HEK293 (cell line): Measurements from ENCODE around the gene PAPLN.

ENCODE experiments used
- CTCF ChIA-PET: fragments of 350-600 bp; formaldehyde crosslinking; extraction: SDS; loops from one replicate; lab custom pipeline; 2021; ENCODE audit warnings: antibody characterized with exemption; lab: Yijun Ruan, JAX
- POLR2A ChIA-PET: fragments of 300-600 bp; formaldehyde crosslinking; extraction: SDS; loops from one replicate; lab custom pipeline; 2020; ENCODE audit warnings: antibody characterized with exemption, inconsistent platforms; lab: Yijun Ruan, JAX
- H3K27ac ChIP-seq: fragments of 200-500 bp; sonication (Bioruptor generic); 2 replicates; pipeline ENCODE4 v1.5.1; 2014; ENCODE audit warnings: low read depth, low read length, control low read depth, inconsistent platforms; ENCODE audit errors: extremely low read depth
- H3K36me3 ChIP-seq, 2 experiments: fragments of 200-500 bp in 1 of 2; sonication (Bioruptor generic) in 1 of 2; 1 replicate in 1 of 2; 2 replicates in 1 of 2; pipeline ENCODE4 v1.5.1; 2014 to 2017; ENCODE audit warnings: inconsistent platforms in 2 of 2, low read length in 2 of 2; ENCODE audit not compliant: control insufficient read depth in 2 of 2, insufficient read depth in 1 of 2
- H3K4me1 ChIP-seq: fragments of 200-500 bp; sonication (Bioruptor generic); 2 replicates; pipeline ENCODE4 v1.5.1; 2014; ENCODE audit warnings: mild to moderate bottlenecking, low read length, inconsistent platforms; ENCODE audit not compliant: control insufficient read depth, insufficient read depth
- H3K4me3 ChIP-seq: 2 replicates; pipeline ENCODE4 v1.5.1; 2011; ENCODE audit warnings: low read depth, mild to moderate bottlenecking, control low read depth, low read length, moderate library complexity
- H3K9me3 ChIP-seq: fragments of 200-500 bp; sonication (Bioruptor generic); 2 replicates; pipeline ENCODE4 v1.5.1; 2014; ENCODE audit warnings: low read depth, low read length, inconsistent platforms; ENCODE audit not compliant: control insufficient read depth, insufficient read depth
- GLIS1 ChIP-seq: fragments of 450-650 bp; formaldehyde crosslinking; IDR thresholded peaks from 2 replicates; pipeline ENCODE4 v1.5.1; 2016; ENCODE audit warnings: missing biosample characterization, missing genetic modification characterization
- IKZF3 ChIP-seq: fragments of 450-650 bp; IDR thresholded peaks from 2 replicates; pipeline ENCODE4 v1.5.0; 2018; ENCODE audit warnings: missing biosample characterization, mild to moderate bottlenecking, missing genetic modification characterization, moderate library complexity
- INSM2 ChIP-seq: fragments of 450-650 bp; formaldehyde crosslinking; IDR thresholded peaks from 2 replicates; pipeline ENCODE4 v1.5.1; 2016; ENCODE audit warnings: missing biosample characterization, missing genetic modification characterization
- KLF7 ChIP-seq: fragments of 450-650 bp; formaldehyde crosslinking; IDR thresholded peaks from 2 replicates; pipeline ENCODE4 v1.5.1; 2016; ENCODE audit warnings: missing biosample characterization, missing genetic modification characterization, borderline replicate concordance
- PRDM4 ChIP-seq: fragments of 450-650 bp; formaldehyde crosslinking; IDR thresholded peaks from 2 replicates; pipeline ENCODE4 v1.5.1; 2017; ENCODE audit warnings: missing biosample characterization, missing genetic modification characterization
- ZBTB21 ChIP-seq: fragments of 450-650 bp; formaldehyde crosslinking; IDR thresholded peaks from 2 replicates; pipeline ENCODE4 v1.5.1; 2017; ENCODE audit warnings: missing biosample characterization, missing genetic modification characterization
- ZBTB44 ChIP-seq: fragments of 450-650 bp; IDR thresholded peaks from 2 replicates; pipeline ENCODE4 v1.5.1; 2018; ENCODE audit warnings: missing biosample characterization, mild to moderate bottlenecking, missing genetic modification characterization
- ZNF121 ChIP-seq: fragments of 450-650 bp; formaldehyde crosslinking; IDR thresholded peaks from 2 replicates; pipeline ENCODE4 v1.5.1; 2016; ENCODE audit warnings: missing biosample characterization, missing genetic modification characterization
- ZNF138 ChIP-seq: fragments of 450-650 bp; formaldehyde crosslinking; IDR thresholded peaks from 2 replicates; pipeline ENCODE4 v1.5.1; 2016; ENCODE audit warnings: missing biosample characterization, missing genetic modification characterization, borderline replicate concordance
- ZNF19 ChIP-seq: fragments of 450-650 bp; formaldehyde crosslinking; IDR thresholded peaks from 2 replicates; pipeline ENCODE4; 2016; ENCODE audit warnings: missing biosample characterization, missing genetic modification characterization, low read depth
- ZNF23 ChIP-seq: fragments of 450-650 bp; formaldehyde crosslinking; IDR thresholded peaks from 2 replicates; pipeline ENCODE4 v1.5.1; 2016; ENCODE audit warnings: missing biosample characterization, missing genetic modification characterization, borderline replicate concordance
- ZNF335 ChIP-seq: fragments of 450-650 bp; formaldehyde crosslinking; conservative IDR thresholded peaks from 2 replicates; pipeline ENCODE4 v1.5.1; 2016; ENCODE audit warnings: missing biosample characterization, missing genetic modification characterization
- ZNF398 ChIP-seq: fragments of 450-650 bp; formaldehyde crosslinking; IDR thresholded peaks from 2 replicates; pipeline ENCODE4 v1.5.1; 2017; ENCODE audit warnings: missing biosample characterization, missing genetic modification characterization
- ZNF768 ChIP-seq: fragments of 450-650 bp; formaldehyde crosslinking; IDR thresholded peaks from 2 replicates; pipeline ENCODE4 v1.5.1; 2018; ENCODE audit warnings: missing biosample characterization, mild to moderate bottlenecking, missing genetic modification characterization
- ZSCAN23 ChIP-seq: fragments of 450-650 bp; formaldehyde crosslinking; IDR thresholded peaks from 2 replicates; pipeline ENCODE4 v1.5.1; 2016; ENCODE audit warnings: missing biosample characterization, missing genetic modification characterization
- ZXDB ChIP-seq: fragments of 450-650 bp; formaldehyde crosslinking; IDR thresholded peaks from 2 replicates; pipeline ENCODE4 v1.5.1; 2016; ENCODE audit warnings: missing biosample characterization, missing genetic modification characterization

Gene PAPLN

GRCh38 chr14:73255693-73256225 is 18.5 kb downstream of the PAPLN start:
- no peaks in the 10 kb centered on the region for H3K9me3 ChIP-seq
- no peak overlapping the region for H3K4me3 ChIP-seq
- CTCF ChIA-PET = no interaction called here
- no peaks in the 10 kb centered on the region; a peak in 1 of 3 replicates for H3K36me3 ChIP-seq
- H3K4me1 ChIP-seq = no peaks in the 10 kb centered on the region
- POLR2A ChIA-PET = no interaction called here
- H3K27ac ChIP-seq = no peak overlapping the region
- TF ChIP-seq PRDM4 (tag by site-specific recombination) (no peak), GLIS1 (tag by site-specific recombination) (peak; percentile 74)

GRCh38 chr14:73258076-73258475 is 20.8 kb downstream of the PAPLN start:
- POLR2A ChIA-PET = no interaction called here

GRCh38 chr14:73258845-73259611 is 21.7 kb downstream of the PAPLN start:
- Histone ChIP-seq H3K36me3 (no peaks in the 10 kb centered on the region; a peak in 1 of 3 replicates), H3K4me3 (no peak overlapping the region), H3K4me1 (no peaks in the 10 kb centered on the region), H3K9me3 (no peaks in the 10 kb centered on the region), H3K27ac (no peak overlapping the region)
- ChIA-PET POLR2A (no interaction called here), CTCF (no interaction called here)
- no peak for TF ChIP-seq ZBTB44 (tag by site-specific recombination)
- no peak for TF ChIP-seq ZXDB (tag by site-specific recombination)
- TF ChIP-seq KLF7 = no peak
- TF ChIP-seq ZNF138 (tag by site-specific recombination) = no peak
- TF ChIP-seq IKZF3 (tag by site-specific recombination) = no peak
- TF ChIP-seq ZNF23 (tag by site-specific recombination) = no peak
- TF ChIP-seq ZSCAN23 (tag by site-specific recombination) = no peak

More at GRCh38 chr14:73258076-73258475, 20.8 kb downstream of the PAPLN start:
- Histone ChIP-seq H3K27ac (no peak overlapping the region), H3K36me3 (no peaks in the 10 kb centered on the region; a peak in 1 of 3 replicates), H3K4me3 (no peak overlapping the region), H3K9me3 (no peaks in the 10 kb centered on the region), H3K4me1 (no peaks in the 10 kb centered on the region)
- TF ChIP-seq ZNF398 = no peak
- CTCF ChIA-PET = no interaction called here

GRCh38 chr14:73259837-73260236 is 22.5 kb downstream of the PAPLN start:
- Histone ChIP-seq H3K27ac (no peak overlapping the region), H3K4me1 (no peaks in the 10 kb centered on the region), H3K9me3 (no peaks in the 10 kb centered on the region), H3K4me3 (no peak overlapping the region)
- CTCF ChIA-PET = no interaction called here
- POLR2A ChIA-PET = no interaction called here
- no peak for TF ChIP-seq ZNF19
- TF ChIP-seq ZNF335 (tag by site-specific recombination) = no peak
- TF ChIP-seq ZBTB21 (tag by site-specific recombination) = no peak
- peak; percentile 58; the same call in 1 of the 2 replicates for TF ChIP-seq ZNF768 (tag by site-specific recombination)
- no peak for TF ChIP-seq INSM2 (tag by site-specific recombination)
- TF ChIP-seq ZNF121 (tag by site-specific recombination) = no peak
- TF ChIP-seq, all 188 proteins: peak for 1
- no peaks in the 10 kb centered on the region; a peak in 1 of 3 replicates for H3K36me3 ChIP-seq
